ENCODE data around the gene TMEM240.
"Not testable (repeated sequence)": the region's sequence is repeated elsewhere in the genome, so short reads cannot be mapped to it uniquely, and the experiment has no call there.

The TMEM240 gene

GRCh38 chr1:1537626-1538250, 2.7 kb downstream of the TMEM240 start:
- FAIRE-seq, result no peak

DNA sequence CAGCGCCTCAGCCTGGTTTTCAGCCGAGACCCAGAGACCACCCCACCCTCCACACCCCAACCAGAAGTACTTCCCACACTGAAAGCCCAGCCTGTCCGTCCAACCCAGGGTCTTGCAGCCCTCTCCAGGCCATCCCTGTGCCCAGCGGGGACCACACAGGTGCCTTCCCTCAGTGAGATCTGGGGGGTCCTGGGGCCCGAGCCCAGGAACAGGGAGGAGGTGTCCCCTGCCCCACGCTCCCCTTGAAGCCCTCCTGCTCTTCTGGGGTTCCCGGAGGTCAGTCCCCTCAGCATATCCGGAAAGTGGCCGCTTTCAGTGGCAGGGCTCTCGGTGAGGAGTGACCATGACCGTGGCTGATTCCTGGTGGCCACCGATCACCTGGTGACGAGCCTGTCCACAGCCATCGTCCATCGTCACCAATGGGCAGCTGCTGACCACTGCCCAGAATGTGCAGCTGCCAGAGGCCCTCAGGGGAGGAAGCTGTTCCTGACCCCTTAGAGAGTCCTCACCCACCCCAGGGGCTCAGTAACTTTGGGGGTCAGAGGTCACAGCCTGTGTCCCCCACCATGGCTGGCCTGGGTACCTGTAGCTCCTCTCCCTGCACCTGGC, 3.4 kb downstream of the TMEM240 start:
- TF ChIP-seq, protein P1, sequence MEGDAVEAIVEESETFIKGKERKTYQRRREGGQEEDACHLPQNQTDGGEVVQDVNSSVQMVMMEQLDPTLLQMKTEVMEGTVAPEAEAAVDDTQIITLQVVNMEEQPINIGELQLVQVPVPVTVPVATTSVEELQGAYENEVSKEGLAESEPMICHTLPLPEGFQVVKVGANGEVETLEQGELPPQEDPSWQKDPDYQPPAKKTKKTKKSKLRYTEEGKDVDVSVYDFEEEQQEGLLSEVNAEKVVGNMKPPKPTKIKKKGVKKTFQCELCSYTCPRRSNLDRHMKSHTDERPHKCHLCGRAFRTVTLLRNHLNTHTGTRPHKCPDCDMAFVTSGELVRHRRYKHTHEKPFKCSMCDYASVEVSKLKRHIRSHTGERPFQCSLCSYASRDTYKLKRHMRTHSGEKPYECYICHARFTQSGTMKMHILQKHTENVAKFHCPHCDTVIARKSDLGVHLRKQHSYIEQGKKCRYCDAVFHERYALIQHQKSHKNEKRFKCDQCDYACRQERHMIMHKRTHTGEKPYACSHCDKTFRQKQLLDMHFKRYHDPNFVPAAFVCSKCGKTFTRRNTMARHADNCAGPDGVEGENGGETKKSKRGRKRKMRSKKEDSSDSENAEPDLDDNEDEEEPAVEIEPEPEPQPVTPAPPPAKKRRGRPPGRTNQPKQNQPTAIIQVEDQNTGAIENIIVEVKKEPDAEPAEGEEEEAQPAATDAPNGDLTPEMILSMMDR (IDR thresholded peaks at IDR 0.05; ENCODE audit: insufficient read depth, missing control alignments), result no peak
- no peak for DNase-seq (ENCODE audit: insufficient read length, low spot score)
- no peak for FAIRE-seq

More at GRCh38 chr1:1537626-1538250, 2.7 kb downstream of the TMEM240 start:
- TF ChIP-seq, protein P1 (IDR thresholded peaks at IDR 0.05; ENCODE audit: insufficient read depth, missing control alignments), result no peak
- no peak for DNase-seq (ENCODE audit: insufficient read length, low spot score)

GRCh38 chr1:1536019-1536937, 4.1 kb downstream of the TMEM240 start:
- DNase-seq (ENCODE audit: insufficient read length, low spot score) (no peak), FAIRE-seq (no peak)
- TF ChIP-seq, protein P1 (IDR thresholded peaks at IDR 0.05; ENCODE audit: insufficient read depth, missing control alignments), result no peak

DNA sequence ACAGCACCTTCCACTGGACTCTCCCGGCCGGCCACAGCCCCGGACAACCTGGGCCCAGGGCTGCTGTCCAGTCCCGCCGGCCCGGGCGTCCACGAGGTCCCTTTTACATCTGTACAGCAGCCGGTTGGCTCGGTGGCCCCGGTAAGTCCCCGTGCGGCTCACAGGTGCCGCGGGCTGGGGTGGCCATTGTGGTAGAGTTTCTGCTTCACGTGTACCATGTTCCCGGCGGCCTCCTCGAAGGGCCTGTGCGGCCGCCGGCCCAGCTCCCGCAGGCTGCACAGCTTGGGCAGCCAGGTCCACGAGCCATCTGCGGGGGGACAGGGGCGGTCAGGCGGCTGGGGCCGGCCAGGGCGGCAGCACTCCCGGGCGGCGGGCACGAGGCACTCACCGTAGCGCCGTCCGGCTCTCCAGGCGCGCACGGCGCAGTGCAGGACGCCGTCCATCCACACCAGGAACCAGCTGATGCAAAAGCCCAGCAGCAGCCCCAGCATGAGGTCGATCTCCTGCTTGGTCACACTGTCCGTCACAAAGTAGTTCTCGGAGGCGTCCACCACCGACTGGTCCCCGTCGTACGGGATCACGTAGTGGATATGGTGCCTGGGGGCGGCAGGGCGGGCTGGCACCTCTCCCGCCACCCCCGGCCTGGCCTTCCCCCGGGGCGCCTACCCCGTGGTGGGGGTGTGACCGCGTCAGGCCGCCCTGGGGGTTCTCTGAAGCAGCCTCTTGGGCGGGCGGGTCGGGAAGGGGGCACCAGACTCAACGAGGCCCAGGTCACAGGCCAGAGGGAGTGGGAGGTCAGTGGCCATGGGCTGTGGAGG, 5.0 kb downstream of the TMEM240 start:
- no peak for FAIRE-seq
- TF ChIP-seq, protein P1 (IDR thresholded peaks at IDR 0.05; ENCODE audit: insufficient read depth, missing control alignments), result no peak

GRCh38 chr1:1534401-1535154, 5.8 kb downstream of the TMEM240 start:
- DNase-seq (ENCODE audit: insufficient read length, low spot score) (no peak), FAIRE-seq (no peak)
- TF ChIP-seq, protein P1 (IDR thresholded peaks at IDR 0.05; ENCODE audit: insufficient read depth, missing control alignments), result no peak

More for the DNA sequence above, 5.0 kb downstream of the TMEM240 start:
- DNase-seq (ENCODE audit: insufficient read length, low spot score), result no peak

DNA sequence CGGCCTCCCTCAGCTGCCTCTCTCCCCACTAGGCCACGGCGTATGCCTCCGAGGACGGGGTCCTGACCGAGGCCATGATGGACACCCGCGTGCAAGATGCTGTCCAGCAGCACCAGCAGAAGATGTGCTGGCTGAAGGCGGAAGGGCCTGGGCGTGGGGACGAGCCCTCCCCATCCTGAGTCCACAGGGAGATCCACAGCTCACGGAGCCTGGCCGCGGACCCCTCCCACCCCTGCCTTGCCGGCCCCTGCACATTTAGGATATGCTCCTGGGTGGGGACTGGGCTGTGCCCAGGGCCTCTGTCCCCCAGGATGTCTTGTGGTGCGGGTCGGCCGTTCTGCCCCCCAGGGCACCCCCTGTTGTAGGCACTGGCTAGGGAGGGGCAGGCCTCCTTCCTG, 6.5 kb downstream of the TMEM240 start:
- DNase-seq (ENCODE audit: insufficient read length, low spot score); FAIRE-seq: not testable (repeated sequence)

GRCh38 chr1:1533176-1533893, 7.1 kb downstream of the TMEM240 start:
- not testable (repeated sequence) for FAIRE-seq; DNase-seq (ENCODE audit: insufficient read length, low spot score)
